Esophagus muscularis mucosa (tissue), 4 donors: Measurements from ENCODE around the gene TNFRSF19. TPM values are rescaled to one million over a fixed set of nuclear protein-coding genes. Genes with fewer than 3 reads are reported as not detected.

Experiments used
- DNase-seq: peaks from one replicate; pipeline ENCODE4 v3.0.0-alpha.2; 2017; ENCODE audit errors: extremely low spot score
- H3K27ac ChIP-seq, 4 donors: fragments of 200-600 bp; sonication (generic); replicated peaks in 1 of 4; 1 replicate in 3 of 4; 2 replicates in 1 of 4; pipeline ENCODE4 v1.5.1; 2016 to 2019; ENCODE audit warnings: mild to moderate bottlenecking in 1 of 4
- H3K27me3 ChIP-seq, 4 donors: fragments of 200-600 bp; sonication (generic); one replicate each; pipeline versions ENCODE4 v1.5.1 to v1.6.0; 2016 to 2019
- H3K36me3 ChIP-seq, 4 donors: fragments of 200-600 bp; sonication (generic); one replicate each; pipeline ENCODE4 v1.5.1; 2016 to 2019
- H3K4me1 ChIP-seq, 4 donors: fragments of 200-600 bp; sonication (generic); one replicate each; pipeline ENCODE4 v1.5.1; 2016 to 2019
- H3K4me3 ChIP-seq, 4 donors: fragments of 200-600 bp; sonication (generic); 1 replicate in 2 of 4; 2 replicates in 2 of 4; pipeline ENCODE4 v1.5.1; 2016 to 2019; ENCODE audit warnings: mild to moderate bottlenecking in 4 of 4, moderate library complexity in 1 of 4
- H3K9me3 ChIP-seq, 4 donors: fragments of 200-600 bp; sonication (generic); 1 replicate in 3 of 4; 2 replicates in 1 of 4; pipeline ENCODE4 v1.5.1; 2016 to 2019
- EP300 ChIP-seq: sonication (generic); formaldehyde crosslinking; IDR thresholded peaks from one replicate; pipeline ENCODE4 v1.6.1; 2017; ENCODE audit warnings: antibody characterized with exemption
- POLR2A ChIP-seq: fragments of 450-650 bp; IDR thresholded peaks from one replicate; pipeline ENCODE4 v1.6.1; 2017; ENCODE audit warnings: antibody characterized with exemption, moderate library complexity, mild to moderate bottlenecking, low read depth
- POLR2AphosphoS5 ChIP-seq, 2 donors: sonication (generic); formaldehyde crosslinking; IDR thresholded peaks; one replicate each; pipeline ENCODE4 v1.6.1; 2017; ENCODE audit warnings: antibody characterized with exemption in 2 of 2
- WGBS: methylation state at CpG from one replicate; pipeline ENCODE4 v1.1.5; 2018; 5-methylcytosine and 5-hydroxymethylcytosine counted together
- intact Hi-C: fragments of 100-400 bp; cut with DNase I; formaldehyde crosslinking; loops from one replicate; pipeline ENCODE4 v1.15.1; 2023
- total RNA-seq, 4 donors: library from RNA; depleted of rRNA; stranded (reverse); fragments of >200 nt; gene quantifications; one replicate each; pipeline versions ENCODE4 v1.1.0 to v1.2.1, GENCODE V29; 2016
- TF ChIP-seq, protein P1 (sequence below), 3 experiments: fragments of 200-600 bp in 2 of 3; fragments of 450-650 bp in 1 of 3; sonication (generic) in 2 of 3; IDR thresholded peaks; one replicate each; pipeline ENCODE4 v1.5.1; 2017 to 2019; ENCODE audit warnings: antibody characterized with exemption in 3 of 3, mild to moderate bottlenecking in 2 of 3, moderate library complexity in 1 of 3

Gene TNFRSF19
- total RNA-seq, 4 donors from 2014 or later: 3.2 to 5.6 (median 5.0) TPM

DNA sequence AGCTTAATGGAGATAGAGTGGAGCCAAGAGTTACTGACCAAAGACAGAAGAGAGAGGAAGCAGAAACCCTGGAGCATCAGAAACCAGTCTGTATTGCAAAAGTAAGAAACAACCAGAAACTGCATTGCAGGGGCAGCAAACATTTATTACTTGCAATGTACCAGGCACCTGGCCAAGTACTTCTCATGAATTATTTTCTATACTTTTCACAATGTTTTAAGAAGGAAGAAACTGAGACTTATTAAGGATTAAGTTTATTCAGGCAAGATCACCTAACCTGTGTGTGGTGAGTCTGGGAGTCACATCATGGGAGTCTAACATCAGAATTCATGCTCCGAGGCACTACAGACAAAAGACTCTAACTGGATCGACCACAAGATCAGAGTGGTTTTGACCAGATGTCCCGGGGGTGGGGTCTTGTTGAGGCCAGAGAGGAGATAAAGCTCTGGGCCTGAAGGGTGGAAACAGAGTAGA is 47.4 kb downstream of the TNFRSF19 start:
- WGBS: 62% methylated on average over 3 of the region's 3 CpGs
- H3K9me3 ChIP-seq: no peaks in the 10 kb centered on the region
- no peak overlapping the region for H3K27ac ChIP-seq
- H3K36me3 ChIP-seq: peaks cover 0 to 6% (median 2%) of the 10 kb centered on the region in 4 donors
- no peak for DNase-seq
- TF ChIP-seq POLR2A (no peak), POLR2AphosphoS5 (IDR thresholded peaks at IDR 0.05) (no peak), EP300 (no peak)
- TF ChIP-seq, protein P1, sequence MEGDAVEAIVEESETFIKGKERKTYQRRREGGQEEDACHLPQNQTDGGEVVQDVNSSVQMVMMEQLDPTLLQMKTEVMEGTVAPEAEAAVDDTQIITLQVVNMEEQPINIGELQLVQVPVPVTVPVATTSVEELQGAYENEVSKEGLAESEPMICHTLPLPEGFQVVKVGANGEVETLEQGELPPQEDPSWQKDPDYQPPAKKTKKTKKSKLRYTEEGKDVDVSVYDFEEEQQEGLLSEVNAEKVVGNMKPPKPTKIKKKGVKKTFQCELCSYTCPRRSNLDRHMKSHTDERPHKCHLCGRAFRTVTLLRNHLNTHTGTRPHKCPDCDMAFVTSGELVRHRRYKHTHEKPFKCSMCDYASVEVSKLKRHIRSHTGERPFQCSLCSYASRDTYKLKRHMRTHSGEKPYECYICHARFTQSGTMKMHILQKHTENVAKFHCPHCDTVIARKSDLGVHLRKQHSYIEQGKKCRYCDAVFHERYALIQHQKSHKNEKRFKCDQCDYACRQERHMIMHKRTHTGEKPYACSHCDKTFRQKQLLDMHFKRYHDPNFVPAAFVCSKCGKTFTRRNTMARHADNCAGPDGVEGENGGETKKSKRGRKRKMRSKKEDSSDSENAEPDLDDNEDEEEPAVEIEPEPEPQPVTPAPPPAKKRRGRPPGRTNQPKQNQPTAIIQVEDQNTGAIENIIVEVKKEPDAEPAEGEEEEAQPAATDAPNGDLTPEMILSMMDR (IDR thresholded peaks at IDR 0.05): no peak
- intact Hi-C loops: no loop called here
- H3K4me1 ChIP-seq: peaks cover 7 to 16% (median 14%) of the 10 kb centered on the region in 4 donors
- no peaks in the 10 kb centered on the region for H3K27me3 ChIP-seq
- H3K4me3 ChIP-seq: no peak overlapping the region

DNA sequence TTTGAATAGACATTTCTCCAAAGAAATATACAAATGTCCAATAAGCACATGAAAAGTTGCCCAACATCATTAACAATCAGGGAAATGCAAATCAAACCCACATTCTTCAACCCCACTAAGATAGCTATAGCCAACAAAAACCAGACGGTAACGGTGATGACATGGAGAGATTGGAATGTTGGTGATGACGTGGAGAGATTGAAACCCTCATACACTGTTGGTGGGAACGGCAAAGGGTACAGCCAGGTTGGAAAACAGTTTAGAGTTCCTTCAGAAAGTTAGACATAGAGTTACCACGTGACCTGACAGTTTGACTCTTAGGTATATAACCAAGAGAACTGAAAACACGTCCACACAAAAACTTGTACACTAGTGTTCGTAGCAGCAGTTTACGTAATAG is 48.1 kb downstream of the TNFRSF19 start:
- Histone ChIP-seq H3K36me3 (peaks cover 0 to 6% (median 2%) of the 10 kb centered on the region in 4 donors), H3K27me3 (no peaks in the 10 kb centered on the region), H3K27ac (no peak overlapping the region), H3K4me1 (peaks cover 7 to 16% (median 14%) of the 10 kb centered on the region in 4 donors), H3K9me3 (no peaks in the 10 kb centered on the region), H3K4me3 (no peak overlapping the region)
- DNase-seq: no peak
- 83% methylated on average over 8 of the region's 8 CpGs for WGBS
- intact Hi-C loops: no loop called here
- no peak for TF ChIP-seq EP300
- no peak for TF ChIP-seq POLR2A

DNA sequence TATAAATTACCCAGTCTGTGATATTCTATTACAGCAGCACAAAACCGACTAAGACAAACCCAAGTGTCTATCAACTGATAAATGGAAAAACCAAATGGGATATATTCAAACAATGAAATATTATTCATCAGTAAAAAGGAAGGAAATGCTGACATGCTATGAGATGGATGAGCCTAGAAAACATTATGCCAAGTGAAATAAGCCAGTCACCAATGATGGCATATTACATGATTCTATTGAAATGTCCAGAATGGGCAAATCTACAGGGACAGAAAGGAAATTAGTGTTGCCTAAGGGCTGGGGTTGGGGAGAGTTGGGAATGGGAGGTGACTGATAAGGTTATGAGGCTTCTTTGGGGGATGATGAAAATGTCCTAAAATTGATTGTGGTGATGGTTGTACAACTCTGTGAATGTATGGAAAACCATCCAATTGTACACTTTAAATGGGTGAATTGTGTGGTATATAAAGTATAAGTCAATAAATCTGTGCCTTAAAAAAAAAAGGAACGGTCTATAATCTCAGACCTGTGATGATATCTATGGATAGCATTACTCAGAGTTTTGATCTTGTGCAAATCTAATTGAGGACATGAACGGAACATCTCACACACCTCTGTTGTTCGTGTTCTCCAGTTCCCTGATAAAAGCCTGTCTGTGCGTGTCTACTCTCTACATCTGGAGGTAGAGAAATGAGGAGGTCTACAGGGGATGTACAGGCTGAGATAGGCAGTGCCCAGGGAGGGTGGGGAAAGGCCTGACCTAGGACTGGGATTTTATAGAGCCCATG is 49.0 kb downstream of the TNFRSF19 start:
- Histone ChIP-seq H3K36me3 (peaks cover 0 to 6% (median 2%) of the 10 kb centered on the region in 4 donors), H3K4me1 (peaks cover 7 to 16% (median 14%) of the 10 kb centered on the region in 4 donors), H3K27ac (no peak overlapping the region), H3K9me3 (no peaks in the 10 kb centered on the region), H3K27me3 (no peaks in the 10 kb centered on the region), H3K4me3 (no peak overlapping the region)
- TF ChIP-seq, protein P1 (IDR thresholded peaks at IDR 0.05): no peak
- no peak for TF ChIP-seq POLR2A
- TF ChIP-seq EP300: no peak
- no peak for TF ChIP-seq POLR2AphosphoS5 (IDR thresholded peaks at IDR 0.05)
- intact Hi-C loops: no loop called here
- 95% methylated on average over 5 of the region's 5 CpGs for WGBS
- DNase-seq: no peak

DNA sequence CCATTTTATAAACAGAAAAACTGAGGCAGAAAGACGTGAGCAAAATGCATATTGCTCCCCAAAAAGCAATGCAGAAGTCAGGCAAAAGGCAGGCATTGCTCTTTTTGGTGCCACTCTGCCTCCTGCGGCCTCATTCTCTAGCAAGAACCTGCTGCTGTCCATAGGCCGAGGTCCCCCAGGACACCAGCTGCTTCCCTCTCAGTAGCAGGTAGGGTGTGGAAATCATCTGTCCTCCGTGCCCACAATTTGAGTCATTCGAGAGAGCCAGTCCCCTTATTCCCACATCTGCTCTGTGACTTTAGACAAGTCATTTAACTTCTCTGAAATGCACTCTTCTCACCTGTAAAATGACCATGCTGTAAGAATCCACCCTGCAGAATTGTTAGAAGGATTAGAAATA is 50.0 kb downstream of the TNFRSF19 start:
- peaks cover 0 to 6% (median 2%) of the 10 kb centered on the region in 4 donors for H3K36me3 ChIP-seq
- DNase-seq: no peak
- TF ChIP-seq EP300: no peak
- TF ChIP-seq, protein P1 (IDR thresholded peaks at IDR 0.05): no peak
- no peak for TF ChIP-seq POLR2AphosphoS5 (IDR thresholded peaks at IDR 0.05)
- no peak for TF ChIP-seq POLR2A
- H3K4me3 ChIP-seq: no peak overlapping the region
- H3K9me3 ChIP-seq: no peaks in the 10 kb centered on the region
- H3K4me1 ChIP-seq: peaks cover 7 to 16% (median 14%) of the 10 kb centered on the region in 4 donors
- no peaks in the 10 kb centered on the region for H3K27me3 ChIP-seq
- 90% methylated on average over 5 of the region's 5 CpGs for whole genome bisulfite sequencing
- peak overlapping the region in 3 of 4 donors; percentile 22 to 61 (median 55) for H3K27ac ChIP-seq
- intact Hi-C loops: no loop called here

DNA sequence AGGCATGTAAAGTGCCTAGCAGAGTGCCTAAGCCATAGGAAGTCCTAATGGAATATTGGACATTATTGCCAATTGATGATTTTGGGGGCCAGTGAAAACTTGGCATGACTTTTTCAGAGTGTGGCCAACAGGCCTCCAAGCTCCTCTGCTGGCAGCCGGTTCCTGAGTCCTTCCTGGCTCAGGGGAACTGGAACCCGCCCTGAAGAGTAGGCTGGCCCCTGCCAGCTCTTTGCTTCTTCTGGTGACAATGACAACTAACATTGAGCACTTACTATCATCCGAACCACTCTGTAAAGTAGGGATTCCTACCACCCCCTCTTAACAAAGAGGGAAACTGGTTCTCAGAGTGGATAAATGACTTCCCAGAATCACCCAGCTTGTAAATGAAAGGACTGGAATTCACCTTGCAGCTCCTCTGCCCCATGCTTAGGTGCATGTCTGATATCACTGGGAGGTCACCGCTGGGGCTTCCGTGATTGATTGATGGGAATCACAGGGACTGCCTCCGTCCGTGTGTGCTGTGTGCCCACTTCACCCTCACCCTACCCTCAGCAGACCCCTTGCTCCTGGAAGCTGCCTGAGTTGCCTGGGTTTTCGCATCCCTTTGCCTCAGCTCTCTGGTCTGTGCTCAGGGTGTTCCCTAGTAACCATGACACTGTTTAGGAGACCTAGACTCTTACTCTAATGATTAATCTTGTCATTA is 50.6 kb downstream of the TNFRSF19 start:
- DNase-seq: no peak
- H3K9me3 ChIP-seq: no peaks in the 10 kb centered on the region
- peak overlapping the region; percentile 40 to 61 (median 54) for H3K27ac ChIP-seq
- TF ChIP-seq POLR2A (no peak), POLR2AphosphoS5 (IDR thresholded peaks at IDR 0.05) (no peak), EP300 (no peak)
- TF ChIP-seq, protein P1 (IDR thresholded peaks at IDR 0.05): no peak
- peaks cover 7 to 16% (median 14%) of the 10 kb centered on the region in 4 donors for H3K4me1 ChIP-seq
- no peaks in the 10 kb centered on the region for H3K27me3 ChIP-seq
- H3K36me3 ChIP-seq: peaks cover 0 to 4% (median 2%) of the 10 kb centered on the region in 4 donors
- intact Hi-C loops: no loop called here
- whole genome bisulfite sequencing: 73% methylated on average over 6 of the region's 8 CpGs
- H3K4me3 ChIP-seq: no peak overlapping the region
